Liver (tissue), 9 donors: ENCODE results near the gene CSNK1G2. TPM values are rescaled to one million over a fixed set of nuclear protein-coding genes. Genes with fewer than 3 reads are reported as not detected.

Experiments
- DNase-seq: peaks from one replicate; pipeline ENCODE4 v3.0.0-alpha.2; 2017; ENCODE audit warnings: low spot score
- H3K27ac ChIP-seq, 2 donors: one replicate each; pipeline ENCODE4 v1.7.0; 2013; ENCODE audit warnings: inconsistent platforms in 2 of 2, low read length in 2 of 2, control low read depth in 1 of 2, low read depth in 1 of 2, mild to moderate bottlenecking in 1 of 2
- H3K27me3 ChIP-seq, 4 donors: one replicate each; pipeline versions ENCODE4 v1.6.1 to v1.7.0; 2013; ENCODE audit warnings: low read length in 3 of 4, inconsistent platforms in 1 of 4, mild to moderate bottlenecking in 1 of 4, moderate library complexity in 1 of 4; ENCODE audit not compliant: control insufficient read depth in 4 of 4, insufficient read depth in 4 of 4
- H3K36me3 ChIP-seq, 4 donors: one replicate each; pipeline versions ENCODE4 v1.6.1 to v1.7.0; 2013; ENCODE audit warnings: low read length in 3 of 4, mild to moderate bottlenecking in 3 of 4, low read depth in 1 of 4, moderate library complexity in 1 of 4; ENCODE audit not compliant: control insufficient read depth in 4 of 4, insufficient read depth in 3 of 4
- H3K4me1 ChIP-seq, 4 donors: one replicate each; pipeline versions ENCODE4 v1.6.1 to v1.7.0; 2013; ENCODE audit warnings: low read length in 3 of 4, mild to moderate bottlenecking in 3 of 4, moderate library complexity in 1 of 4; ENCODE audit not compliant: control insufficient read depth in 4 of 4, insufficient read depth in 4 of 4
- H3K4me3 ChIP-seq, 3 donors: one replicate each; pipeline versions ENCODE4 v1.6.1 to v1.7.0; 2013; ENCODE audit warnings: low read length in 3 of 3, control low read depth in 1 of 3, low read depth in 1 of 3, mild to moderate bottlenecking in 1 of 3
- H3K9ac ChIP-seq, 2 donors: one replicate each; pipeline ENCODE4 v1.7.0; 2013; ENCODE audit warnings: low read length in 2 of 2, mild to moderate bottlenecking in 2 of 2, moderate library complexity in 2 of 2, control low read depth in 1 of 2, low read depth in 1 of 2
- H3K9me3 ChIP-seq, 4 donors: one replicate each; pipeline versions ENCODE4 v1.6.1 to v1.7.0; 2013; ENCODE audit warnings: low read length in 3 of 4; ENCODE audit not compliant: control insufficient read depth in 4 of 4
- CTCF ChIP-seq: fragments of 150-350 bp; IDR thresholded peaks from 2 replicates; pipeline ENCODE4 v1.5.1; 2017; ENCODE audit warnings: improper control_type of control experiment, low read depth, low read length; ENCODE audit not compliant: missing input control
- EGR1 ChIP-seq, 2 donors: IDR thresholded peaks; 2 replicates each; pipeline ENCODE4 v1.6.1; 2016 to 2018; ENCODE audit warnings: antibody characterized with exemption in 2 of 2, low read depth in 2 of 2
- FOXA1 ChIP-seq: IDR thresholded peaks from 2 replicates; pipeline ENCODE4 v1.6.1; 2016; ENCODE audit warnings: antibody characterized with exemption
- FOXA2 ChIP-seq: IDR thresholded peaks from 2 replicates; pipeline ENCODE4 v1.6.1; 2016; ENCODE audit warnings: antibody characterized with exemption
- HNF4A ChIP-seq, 2 donors: conservative IDR thresholded peaks; 2 replicates each; pipeline ENCODE4 v1.6.1; 2016; ENCODE audit warnings: antibody characterized with exemption in 2 of 2, mild to moderate bottlenecking in 2 of 2
- HNF4G ChIP-seq: IDR thresholded peaks from 2 replicates; pipeline ENCODE4 v1.6.1; 2016; ENCODE audit warnings: antibody characterized with exemption
- JUND ChIP-seq, 2 donors: IDR thresholded peaks; 2 replicates each; pipeline ENCODE4 v1.6.1; 2016; ENCODE audit warnings: antibody characterized with exemption in 2 of 2
- MAX ChIP-seq: IDR thresholded peaks from 2 replicates; pipeline ENCODE4 v1.6.1; 2016; ENCODE audit warnings: antibody characterized with exemption
- NR2F2 ChIP-seq: IDR thresholded peaks from 2 replicates; pipeline ENCODE4 v1.6.1; 2016; ENCODE audit warnings: antibody characterized with exemption
- RAD21 ChIP-seq, 2 donors: IDR thresholded peaks; 2 replicates each; pipeline ENCODE4 v1.6.1; 2016; ENCODE audit warnings: antibody characterized with exemption in 2 of 2, mild to moderate bottlenecking in 2 of 2
- RXRA ChIP-seq, 2 donors: IDR thresholded peaks; 2 replicates each; pipeline ENCODE4 v1.6.1; 2017 to 2018; ENCODE audit warnings: antibody characterized with exemption in 2 of 2, mild to moderate bottlenecking in 1 of 2
- SP1 ChIP-seq: IDR thresholded peaks from 2 replicates; pipeline ENCODE4 v1.6.1; 2018; ENCODE audit warnings: antibody characterized with exemption, mild to moderate bottlenecking
- TAF1 ChIP-seq: conservative IDR thresholded peaks from 2 replicates; pipeline ENCODE4 v1.6.1; 2016; ENCODE audit warnings: antibody characterized with exemption, mild to moderate bottlenecking
- YY1 ChIP-seq: IDR thresholded peaks from 2 replicates; pipeline ENCODE4 v1.6.1; 2016; ENCODE audit warnings: antibody characterized with exemption, mild to moderate bottlenecking
- WGBS: extraction: QIAGEN DNeasy Blood & Tissue Kit; methylation state at CpG from one replicate; pipeline ENCODE4 v1.1.7; 2013; 5-methylcytosine and 5-hydroxymethylcytosine counted together
- polyA plus RNA-seq, 2 donors: library from polyadenylated mRNA; stranded (reverse) in 1 of 2; unstranded in 1 of 2; fragments of 200-250 nt in 1 of 2; fragments of >200 nt in 1 of 2; fragmentation: Nextera tagmentation in 1 of 2; extraction: Ambion mirVana in 1 of 2; gene quantifications; one replicate each; pipeline versions ENCODE4 v1.2.1 to v1.2.3, GENCODE V29; 2013 to 2015
- total RNA-seq, 2 donors: library from RNA; depleted of rRNA; stranded (reverse); fragments of >200 nt; gene quantifications; one replicate each; pipeline ENCODE4 v1.2.3, GENCODE V29; 2014
- TF ChIP-seq, protein P1 (sequence below): IDR thresholded peaks from 2 replicates; pipeline ENCODE4 v1.6.1; 2016; ENCODE audit warnings: antibody characterized with exemption
- TF ChIP-seq, protein P2 (sequence below): IDR thresholded peaks from 2 replicates; pipeline ENCODE4 v1.6.1; 2016; ENCODE audit warnings: antibody characterized with exemption, mild to moderate bottlenecking
- TF ChIP-seq, protein P3 (sequence below): IDR thresholded peaks from 2 replicates; pipeline ENCODE4 v1.6.1; 2016; ENCODE audit warnings: antibody characterized with exemption
- donor health status: healthy.
- donor health status: healthy.
- donor health status: healthy.
- donor health status: healthy.
- donor health status: healthy.

Gene CSNK1G2
- total and polyA plus RNA-seq, 4 donors = 3.5 to 30.6 (median 23.9) TPM

GRCh38 chr19:1910177-1910576 lies 30.8 kb upstream of the CSNK1G2 start:
- WGBS = 95% methylated on average over 10 of the region's 10 CpGs
- Histone ChIP-seq H3K9ac (no peak overlapping the region), H3K4me3 (no peak overlapping the region), H3K27me3 (no peaks in the 10 kb centered on the region), H3K27ac (no peak overlapping the region), H3K4me1 (peaks cover 3 to 11% (median 7%) of the 10 kb centered on the region in 4 donors), H3K36me3 (peaks cover 0 to 11% (median 4%) of the 10 kb centered on the region in 4 donors), H3K9me3 (no peaks in the 10 kb centered on the region)
- no peak for DNase-seq
- TF ChIP-seq FOXA1 (no peak), JUND (IDR thresholded peaks at IDR 0.05) (no peak), SP1 (no peak), NR2F2 (no peak), RXRA (IDR thresholded peaks at IDR 0.05) (no peak), TAF1 (no peak), RAD21 (IDR thresholded peaks at IDR 0.05) (no peak), CTCF (no peak), EGR1 (IDR thresholded peaks at IDR 0.05; ENCODE audit: low read depth in 2 of 2) (no peak)
- TF ChIP-seq, protein P1, sequence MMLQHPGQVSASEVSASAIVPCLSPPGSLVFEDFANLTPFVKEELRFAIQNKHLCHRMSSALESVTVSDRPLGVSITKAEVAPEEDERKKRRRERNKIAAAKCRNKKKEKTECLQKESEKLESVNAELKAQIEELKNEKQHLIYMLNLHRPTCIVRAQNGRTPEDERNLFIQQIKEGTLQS = no peak
- TF ChIP-seq, protein P2, sequence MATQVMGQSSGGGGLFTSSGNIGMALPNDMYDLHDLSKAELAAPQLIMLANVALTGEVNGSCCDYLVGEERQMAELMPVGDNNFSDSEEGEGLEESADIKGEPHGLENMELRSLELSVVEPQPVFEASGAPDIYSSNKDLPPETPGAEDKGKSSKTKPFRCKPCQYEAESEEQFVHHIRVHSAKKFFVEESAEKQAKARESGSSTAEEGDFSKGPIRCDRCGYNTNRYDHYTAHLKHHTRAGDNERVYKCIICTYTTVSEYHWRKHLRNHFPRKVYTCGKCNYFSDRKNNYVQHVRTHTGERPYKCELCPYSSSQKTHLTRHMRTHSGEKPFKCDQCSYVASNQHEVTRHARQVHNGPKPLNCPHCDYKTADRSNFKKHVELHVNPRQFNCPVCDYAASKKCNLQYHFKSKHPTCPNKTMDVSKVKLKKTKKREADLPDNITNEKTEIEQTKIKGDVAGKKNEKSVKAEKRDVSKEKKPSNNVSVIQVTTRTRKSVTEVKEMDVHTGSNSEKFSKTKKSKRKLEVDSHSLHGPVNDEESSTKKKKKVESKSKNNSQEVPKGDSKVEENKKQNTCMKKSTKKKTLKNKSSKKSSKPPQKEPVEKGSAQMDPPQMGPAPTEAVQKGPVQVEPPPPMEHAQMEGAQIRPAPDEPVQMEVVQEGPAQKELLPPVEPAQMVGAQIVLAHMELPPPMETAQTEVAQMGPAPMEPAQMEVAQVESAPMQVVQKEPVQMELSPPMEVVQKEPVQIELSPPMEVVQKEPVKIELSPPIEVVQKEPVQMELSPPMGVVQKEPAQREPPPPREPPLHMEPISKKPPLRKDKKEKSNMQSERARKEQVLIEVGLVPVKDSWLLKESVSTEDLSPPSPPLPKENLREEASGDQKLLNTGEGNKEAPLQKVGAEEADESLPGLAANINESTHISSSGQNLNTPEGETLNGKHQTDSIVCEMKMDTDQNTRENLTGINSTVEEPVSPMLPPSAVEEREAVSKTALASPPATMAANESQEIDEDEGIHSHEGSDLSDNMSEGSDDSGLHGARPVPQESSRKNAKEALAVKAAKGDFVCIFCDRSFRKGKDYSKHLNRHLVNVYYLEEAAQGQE = no peak

DNA sequence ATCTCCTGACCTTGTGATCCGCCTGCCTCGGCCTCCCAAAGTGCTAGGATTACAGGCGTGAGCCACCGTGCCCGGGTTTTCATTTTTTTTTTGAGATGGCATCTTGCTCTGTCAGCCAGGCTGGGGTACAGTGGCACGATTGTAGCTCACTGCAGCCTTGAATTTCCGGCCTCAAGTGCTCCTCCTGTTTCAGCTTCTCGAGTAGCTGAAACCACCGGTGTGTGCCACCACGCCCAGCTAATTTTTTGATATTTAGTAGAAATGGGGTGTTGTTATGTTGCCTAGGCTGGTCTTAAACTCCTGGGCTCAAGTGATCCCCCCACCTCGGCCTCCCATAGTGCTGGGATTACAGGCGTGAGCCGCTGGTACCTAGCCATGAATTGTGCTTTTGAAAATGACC lies 29.9 kb upstream of the CSNK1G2 start:
- Histone ChIP-seq H3K27me3 (no peaks in the 10 kb centered on the region), H3K9ac (no peak overlapping the region), H3K36me3 (peaks cover 0 to 11% (median 4%) of the 10 kb centered on the region in 4 donors), H3K4me1 (peaks cover 0 to 5% (median 2%) of the 10 kb centered on the region in 4 donors), H3K4me3 (no peak overlapping the region), H3K9me3 (no peaks in the 10 kb centered on the region), H3K27ac (no peak overlapping the region)
- WGBS = 93% methylated on average over 13 of the region's 13 CpGs
- TF ChIP-seq CTCF = no peak
- no peak for TF ChIP-seq RXRA (IDR thresholded peaks at IDR 0.05)
- TF ChIP-seq, protein P2 = no peak
- no peak for TF ChIP-seq YY1
- TF ChIP-seq TAF1 = no peak
- no peak for TF ChIP-seq FOXA2
- TF ChIP-seq, protein P1 = no peak
- TF ChIP-seq JUND (IDR thresholded peaks at IDR 0.05) = no peak
- TF ChIP-seq RAD21 (IDR thresholded peaks at IDR 0.05) = no peak
- TF ChIP-seq HNF4G = no peak
- no peak for TF ChIP-seq HNF4A (conservative IDR thresholded peaks at IDR 0.05)
- TF ChIP-seq MAX = no peak
- TF ChIP-seq, protein P3, sequence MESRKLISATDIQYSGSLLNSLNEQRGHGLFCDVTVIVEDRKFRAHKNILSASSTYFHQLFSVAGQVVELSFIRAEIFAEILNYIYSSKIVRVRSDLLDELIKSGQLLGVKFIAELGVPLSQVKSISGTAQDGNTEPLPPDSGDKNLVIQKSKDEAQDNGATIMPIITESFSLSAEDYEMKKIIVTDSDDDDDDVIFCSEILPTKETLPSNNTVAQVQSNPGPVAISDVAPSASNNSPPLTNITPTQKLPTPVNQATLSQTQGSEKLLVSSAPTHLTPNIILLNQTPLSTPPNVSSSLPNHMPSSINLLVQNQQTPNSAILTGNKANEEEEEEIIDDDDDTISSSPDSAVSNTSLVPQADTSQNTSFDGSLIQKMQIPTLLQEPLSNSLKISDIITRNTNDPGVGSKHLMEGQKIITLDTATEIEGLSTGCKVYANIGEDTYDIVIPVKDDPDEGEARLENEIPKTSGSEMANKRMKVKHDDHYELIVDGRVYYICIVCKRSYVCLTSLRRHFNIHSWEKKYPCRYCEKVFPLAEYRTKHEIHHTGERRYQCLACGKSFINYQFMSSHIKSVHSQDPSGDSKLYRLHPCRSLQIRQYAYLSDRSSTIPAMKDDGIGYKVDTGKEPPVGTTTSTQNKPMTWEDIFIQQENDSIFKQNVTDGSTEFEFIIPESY = no peak
- TF ChIP-seq SP1 = no peak
- DNase-seq = no peak
